NOMO-1 treated with DMSO at 0.1 percent for 48 hours (cell line): ENCODE data around the gene COG5.

Experiments
- DNase-seq: peaks from one replicate; lab custom pipeline; 2025; ENCODE audit not compliant: unreplicated experiment; lab: John Stamatoyannopoulos, UW

COG5 gene

GRCh38 chr7:107526672-107527071 is 37.0 kb downstream of the COG5 start:
- no peak for DNase-seq

GRCh38 chr7:107506674-107507339 is 56.9 kb downstream of the COG5 start:
- DNase-seq: no peak

GRCh38 chr7:107505997-107506673 is 57.6 kb downstream of the COG5 start:
- DNase-seq: no peak

GRCh38 chr7:107505362-107505761 is 58.4 kb downstream of the COG5 start:
- DNase-seq: no peak

GRCh38 chr7:107503687-107504086 is 60.0 kb downstream of the COG5 start:
- no peak for DNase-seq

GRCh38 chr7:107502797-107503196 is 60.9 kb downstream of the COG5 start:
- DNase-seq: no peak

GRCh38 chr7:107502154-107502553 is 61.6 kb downstream of the COG5 start:
- no peak for DNase-seq

- peak; percentile 7 for DNase-seq
Observed at GRCh38 chr7:107501593-107501992, 62.1 kb downstream of the COG5 start.

- DNase-seq: no peak
Observed at GRCh38 chr7:107499731-107500130, 64.0 kb downstream of the COG5 start.

GRCh38 chr7:107495516-107495915 is 68.2 kb downstream of the COG5 start:
- no peak for DNase-seq

- DNase-seq: no peak
Observed at GRCh38 chr7:107494884-107495283, 68.8 kb downstream of the COG5 start.

GRCh38 chr7:107494315-107494751 is 69.4 kb downstream of the COG5 start:
- no peak for DNase-seq

GRCh38 chr7:107492875-107493274 is 70.8 kb downstream of the COG5 start:
- no peak for DNase-seq

- no peak for DNase-seq
Observed at GRCh38 chr7:107486041-107486440, 77.7 kb downstream of the COG5 start.

GRCh38 chr7:107482571-107482970 is 81.1 kb downstream of the COG5 start:
- no peak for DNase-seq

- DNase-seq: no peak
Observed at GRCh38 chr7:107480932-107481331, 82.8 kb downstream of the COG5 start.

GRCh38 chr7:107479303-107479702 is 84.4 kb downstream of the COG5 start:
- no peak for DNase-seq

- no peak for DNase-seq
Observed at GRCh38 chr7:107474104-107474521, 89.6 kb downstream of the COG5 start.

- DNase-seq: no peak
Observed at GRCh38 chr7:107472116-107472515, 91.6 kb downstream of the COG5 start.

GRCh38 chr7:107471292-107472070 is 92.2 kb downstream of the COG5 start:
- no peak for DNase-seq

- DNase-seq: no peak
Observed at GRCh38 chr7:107469929-107470328, 93.8 kb downstream of the COG5 start, which contains the start of gene GPR22. Gene GPR22 (plus strand): TSS chr7:107470057. CDS start chr7:107474061, 4,004 bp downstream.

- no peak for DNase-seq
Observed at GRCh38 chr7:107468824-107469223, 94.9 kb downstream of the COG5 start.
